GM12872 (cell line): ENCODE results near the gene SMPD4.
"Not testable (repeated sequence)": the region's sequence is repeated elsewhere in the genome, so short reads cannot be mapped to it uniquely, and the experiment has no call there.

Source experiments
- CTCF ChIP-seq: IDR thresholded peaks from 3 replicates; pipeline ENCODE4 v1.5.1; 2011; ENCODE audit warnings: low read depth, mild to moderate bottlenecking, low read length, moderate library complexity; ENCODE audit not compliant: insufficient read depth

Gene SMPD4

GRCh38 chr2:130145006-130145414 is 36.4 kb downstream of the SMPD4 start, which contains the start of gene CCDC74B:
Gene CCDC74B, minus strand, starts transcription at chr2:130145112. Its CDS starts 116 bp downstream, at chr2:130144996.
- not testable (repeated sequence) for TF ChIP-seq CTCF

GRCh38 chr2:130135692-130136541 is 45.5 kb downstream of the SMPD4 start:
- no peak for TF ChIP-seq CTCF

- not testable (repeated sequence) for TF ChIP-seq CTCF
These were observed 52.1 kb downstream of the SMPD4 start, which contains the start of gene POTEF for GRCh38 chr2:130129120-130129829. Gene POTEF, minus strand, starts transcription at chr2:130129222. Its CDS starts 8,707 bp downstream, at chr2:130120515.
